Activated CD4-positive, alpha-beta T cell treated with anti-CD3 and anti-CD28 coated beads for 36 hours (primary cell): ENCODE data around the gene NPHP4. TPM values are rescaled to one million over a fixed set of nuclear protein-coding genes. Genes with fewer than 3 reads are reported as not detected.
A peak's percentile ranks its signal among the peaks of the same experiment; 100 is the strongest.
"Not testable (repeated sequence)": the region's sequence is repeated elsewhere in the genome, so short reads cannot be mapped to it uniquely, and the experiment has no call there.

ENCODE experiments used
- ATAC-seq: fragments of 200-7000 bp; cut with Tn5 transposase; one replicate; pipeline ENCODE4 v1.10.0; 2021; ENCODE audit warnings: mild to moderate bottlenecking, moderate library complexity
- CTCF ChIA-PET: fragments of 350-600 bp; sonication (Branson Sonifier 250); formaldehyde crosslinking; loops from one replicate; lab custom pipeline; 2021; ENCODE audit warnings: antibody characterized with exemption; lab: Charles Lee
- POLR2A ChIA-PET: fragments of 350-600 bp; sonication (Branson Sonifier 250); formaldehyde crosslinking; loops from one replicate; lab custom pipeline; 2021; ENCODE audit warnings: antibody characterized with exemption, inconsistent platforms; lab: Charles Lee
- DNase-seq: peaks from one replicate; pipeline ENCODE4 v3.0.0-alpha.2; 2020
- H3K27ac Mint-ChIP-seq: one replicate; pipeline ENCODE4 v1.8.0; 2021; ENCODE audit warnings: mixed read lengths
- H3K27me3 Mint-ChIP-seq: one replicate; pipeline ENCODE4 v1.8.0; 2021; ENCODE audit warnings: mixed read lengths
- H3K36me3 Mint-ChIP-seq: one replicate; pipeline ENCODE4 v1.8.0; 2021; ENCODE audit warnings: low read depth, mixed read lengths
- H3K4me1 Mint-ChIP-seq: one replicate; pipeline ENCODE4 v1.8.0; 2021; ENCODE audit warnings: mixed read lengths
- H3K4me3 Mint-ChIP-seq: one replicate; pipeline ENCODE4 v1.8.0; 2021; ENCODE audit warnings: mild to moderate bottlenecking, moderate library complexity, mixed read lengths
- H3K9me3 Mint-ChIP-seq: one replicate; pipeline ENCODE4 v1.8.0; 2021; ENCODE audit warnings: low read depth, mixed read lengths
- intact Hi-C, 2 experiments: fragments of 100-400 bp; cut with DNase I in 1 of 2; cut with micrococcal nuclease in 1 of 2; formaldehyde crosslinking; loops; one replicate each; pipeline versions ENCODE4 v1.14.2 to v1.15.1; 2022 to 2024; cut with DNase I, micrococcal nuclease
- total RNA-seq, 2 experiments: library from RNA; stranded (reverse); gene quantifications; one replicate each; pipeline ENCODE4 v1.2.3, GENCODE V29; 2021

NPHP4 gene
- total RNA-seq, 2 experiments from 2014 or later, result 12.9 to 14.1 TPM

- intact Hi-C loops, result no loop called here
- CTCF ChIA-PET, result interaction anchor here (1.2 kb wide), 1 partner anchor 10 kb away, joined by 3 read pairs; no protein-coding TSS in a partner anchor
- Mint-ChIP-seq H3K27ac (no peak overlapping the region), H3K4me3 (no peak overlapping the region), H3K9me3 (no peaks in the 10 kb centered on the region), H3K4me1 (no peaks in the 10 kb centered on the region), H3K36me3 (no peaks in the 10 kb centered on the region), H3K27me3 (no peaks in the 10 kb centered on the region)
- no peak for ATAC-seq
- DNase-seq, result no peak
- POLR2A ChIA-PET, result no interaction called here
Observed at GRCh38 chr1:5857508-5858090, 134.6 kb downstream of the NPHP4 start.

GRCh38 chr1:5857011-5857410, 135.2 kb downstream of the NPHP4 start:
- H3K4me3 Mint-ChIP-seq, result no peak overlapping the region
- intact Hi-C loops, result no loop called here
- POLR2A ChIA-PET, result no interaction called here
- H3K4me1 Mint-ChIP-seq, result no peaks in the 10 kb centered on the region
- H3K27me3 Mint-ChIP-seq, result no peaks in the 10 kb centered on the region
- no peaks in the 10 kb centered on the region for H3K9me3 Mint-ChIP-seq
- CTCF ChIA-PET, result interaction anchor here (1.2 kb wide), 1 partner anchor 10 kb away, joined by 3 read pairs; no protein-coding TSS in a partner anchor
- H3K36me3 Mint-ChIP-seq, result no peaks in the 10 kb centered on the region
- DNase-seq (no peak), ATAC-seq (no peak)
- H3K27ac Mint-ChIP-seq, result no peak overlapping the region

- intact Hi-C loops, result no loop called here
- ChIA-PET POLR2A (no interaction called here), CTCF (no interaction called here)
- Mint-ChIP-seq H3K4me1 (no peaks in the 10 kb centered on the region), H3K9me3 (no peaks in the 10 kb centered on the region), H3K4me3 (no peak overlapping the region), H3K36me3 (no peaks in the 10 kb centered on the region), H3K27ac (no peak overlapping the region), H3K27me3 (no peaks in the 10 kb centered on the region)
- ATAC-seq (no peak), DNase-seq (no peak)
Observed at GRCh38 chr1:5856246-5856815, 135.9 kb downstream of the NPHP4 start.

- ATAC-seq (no peak), DNase-seq (no peak)
- Mint-ChIP-seq H3K4me1 (no peaks in the 10 kb centered on the region), H3K27me3 (no peaks in the 10 kb centered on the region), H3K4me3 (no peak overlapping the region), H3K27ac (no peak overlapping the region), H3K9me3 (no peaks in the 10 kb centered on the region), H3K36me3 (no peaks in the 10 kb centered on the region)
- intact Hi-C loops, result no loop called here
- ChIA-PET POLR2A (no interaction called here), CTCF (no interaction called here)
Observed at GRCh38 chr1:5855196-5855897, 136.9 kb downstream of the NPHP4 start.

GRCh38 chr1:5854754-5855153, 137.5 kb downstream of the NPHP4 start:
- Mint-ChIP-seq H3K9me3 (no peaks in the 10 kb centered on the region), H3K27ac (no peak overlapping the region), H3K36me3 (no peaks in the 10 kb centered on the region), H3K4me3 (no peak overlapping the region), H3K27me3 (no peaks in the 10 kb centered on the region), H3K4me1 (no peaks in the 10 kb centered on the region)
- ATAC-seq (no peak), DNase-seq (no peak)
- CTCF ChIA-PET, result no interaction called here
- POLR2A ChIA-PET, result no interaction called here
- intact Hi-C loops, result no loop called here

- CTCF ChIA-PET, H3K27ac Mint-ChIP-seq, H3K27me3 Mint-ChIP-seq, intact Hi-C loops, H3K9me3 Mint-ChIP-seq, H3K36me3 Mint-ChIP-seq, H3K4me1 Mint-ChIP-seq, ATAC-seq, POLR2A ChIA-PET, DNase-seq, H3K4me3 Mint-ChIP-seq: not testable (repeated sequence)
Observed at GRCh38 chr1:5853858-5854257, 138.4 kb downstream of the NPHP4 start.

- H3K27me3 Mint-ChIP-seq, result no peaks in the 10 kb centered on the region
- H3K4me1 Mint-ChIP-seq, result no peaks in the 10 kb centered on the region
- no peaks in the 10 kb centered on the region for H3K36me3 Mint-ChIP-seq
- no peak overlapping the region for H3K27ac Mint-ChIP-seq
- no peaks in the 10 kb centered on the region for H3K9me3 Mint-ChIP-seq
- no peak overlapping the region for H3K4me3 Mint-ChIP-seq
- intact Hi-C loops, result no loop called here
- CTCF ChIA-PET, result no interaction called here
- POLR2A ChIA-PET, result no interaction called here
- DNase-seq, result no peak
- no peak for ATAC-seq
Observed at GRCh38 chr1:5850503-5850902, 141.7 kb downstream of the NPHP4 start.

GRCh38 chr1:5849550-5849949, 142.7 kb downstream of the NPHP4 start:
- H3K9me3 Mint-ChIP-seq, result no peaks in the 10 kb centered on the region
- intact Hi-C loops, result no loop called here
- DNase-seq, result no peak
- H3K4me3 Mint-ChIP-seq, result no peak overlapping the region
- no peak overlapping the region for H3K27ac Mint-ChIP-seq
- H3K27me3 Mint-ChIP-seq, result no peaks in the 10 kb centered on the region
- CTCF ChIA-PET, result no interaction called here
- POLR2A ChIA-PET, result no interaction called here
- no peak for ATAC-seq
- no peaks in the 10 kb centered on the region for H3K4me1 Mint-ChIP-seq
- H3K36me3 Mint-ChIP-seq, result no peaks in the 10 kb centered on the region

GRCh38 chr1:5847013-5847659, 145.1 kb downstream of the NPHP4 start:
- DNase-seq, result peak; percentile 33
- H3K27ac Mint-ChIP-seq, result no peak overlapping the region

GRCh38 chr1:5845376-5845775, 146.8 kb downstream of the NPHP4 start:
- Mint-ChIP-seq H3K4me1 (no peaks in the 10 kb centered on the region), H3K9me3 (no peaks in the 10 kb centered on the region), H3K4me3 (no peak overlapping the region), H3K27me3 (no peaks in the 10 kb centered on the region), H3K36me3 (no peaks in the 10 kb centered on the region), H3K27ac (no peak overlapping the region)
- ATAC-seq (no peak), DNase-seq (no peak)
- ChIA-PET POLR2A (no interaction called here), CTCF (interaction anchor here (0.6 kb wide), 1 partner anchor 585 kb away, joined by 3 read pairs; no protein-coding TSS in a partner anchor)
- intact Hi-C loops, result no loop called here

More at GRCh38 chr1:5847013-5847659, 145.1 kb downstream of the NPHP4 start:
- H3K9me3 Mint-ChIP-seq, result no peaks in the 10 kb centered on the region
- CTCF ChIA-PET, result interaction anchor here (0.5 kb wide), 1 partner anchor 10 kb away, joined by 3 read pairs; no protein-coding TSS in a partner anchor
- intact Hi-C loops, result no loop called here
- no peaks in the 10 kb centered on the region for H3K4me1 Mint-ChIP-seq
- ATAC-seq, result no peak
- no peak overlapping the region for H3K4me3 Mint-ChIP-seq
- POLR2A ChIA-PET, result no interaction called here
- no peaks in the 10 kb centered on the region for H3K27me3 Mint-ChIP-seq
- no peaks in the 10 kb centered on the region for H3K36me3 Mint-ChIP-seq

GRCh38 chr1:5844442-5844841, 147.8 kb downstream of the NPHP4 start:
- H3K27me3 Mint-ChIP-seq, result peaks cover 1% of the 10 kb centered on the region
- ChIA-PET CTCF (no interaction called here), POLR2A (no interaction called here)
- H3K27ac Mint-ChIP-seq, result no peak overlapping the region
- H3K36me3 Mint-ChIP-seq, result no peaks in the 10 kb centered on the region
- H3K4me3 Mint-ChIP-seq, result no peak overlapping the region
- intact Hi-C loops, result no loop called here
- no peaks in the 10 kb centered on the region for H3K9me3 Mint-ChIP-seq
- H3K4me1 Mint-ChIP-seq, result no peaks in the 10 kb centered on the region
- ATAC-seq (no peak), DNase-seq (no peak)
